Adipose tissue (tissue), 3 donors: ENCODE measurements around the gene MYL2. TPM values are rescaled to one million over a fixed set of nuclear protein-coding genes. Genes with fewer than 3 reads are reported as not detected.

ENCODE experiments used
- H3K27ac ChIP-seq: one replicate; pipeline ENCODE4 v1.5.1; 2013; ENCODE audit warnings: low read depth, low read length
- WGBS, 3 donors: extraction: QIAGEN DNeasy Blood & Tissue Kit; methylation state at CpG; one replicate each; pipeline ENCODE4 v1.1.7; 2013; 5-methylcytosine and 5-hydroxymethylcytosine counted together
- polyA plus RNA-seq, 3 donors: library from polyadenylated mRNA; stranded (reverse); fragments of 200-250 nt; gene quantifications; one replicate each; pipeline ENCODE4 v1.2.3, GENCODE V29; 2013
- donor health status: healthy with polysubstance abuse.
- donor health status: Bipolar disorder and iron deficiency.
- donor health status: healthy.

MYL2 gene
- polyA plus RNA-seq, 3 donors, result 1.5 to 20.0 (median 10.7) TPM

DNA sequence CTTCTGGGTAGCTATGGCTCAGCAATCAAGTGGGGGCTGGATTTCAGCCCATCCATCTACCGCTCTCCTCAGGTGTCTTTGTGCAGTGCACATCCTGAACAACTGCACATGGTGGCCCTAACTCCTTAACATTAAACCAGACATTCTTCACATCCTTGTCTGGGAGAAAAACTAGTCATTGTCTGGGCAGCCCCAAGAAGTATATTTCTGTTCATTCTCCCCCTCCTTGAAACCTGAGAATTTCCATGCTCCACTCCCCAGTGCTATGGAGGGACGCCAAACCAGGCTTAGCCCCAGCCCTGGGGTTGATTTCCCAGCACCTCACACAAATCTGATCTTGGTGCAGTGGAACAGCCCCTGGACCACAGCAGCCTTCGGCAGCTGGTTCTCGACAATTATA, 13.4 kb downstream of the MYL2 start:
- H3K27ac ChIP-seq, result no peak overlapping the region
- WGBS, 3 donors, result 73 to 85% (median 76%) methylated on average over 4 of the region's 4 CpGs

DNA sequence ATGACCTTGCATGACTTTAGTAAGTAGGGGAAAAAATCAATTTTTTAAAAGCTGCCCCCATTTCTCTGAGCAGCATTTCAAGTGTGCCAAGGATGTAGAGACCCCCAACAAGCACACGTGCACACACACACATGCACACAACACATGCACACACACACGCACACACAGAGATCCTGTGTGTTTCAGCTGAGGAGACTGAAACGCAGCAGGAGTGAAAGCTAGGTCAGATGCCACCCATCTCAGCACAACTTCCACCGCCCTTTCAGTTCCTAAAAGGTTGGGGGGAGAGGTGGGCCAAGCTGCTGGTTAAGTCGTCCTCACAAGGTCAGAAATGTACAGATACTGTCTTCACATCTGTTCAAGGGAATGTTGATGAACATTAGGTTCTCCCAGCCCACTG, 13.9 kb downstream of the MYL2 start:
- no peak overlapping the region for H3K27ac ChIP-seq
- 60 to 73% (median 71%) methylated on average over 5 of the region's 5 CpGs for WGBS, 3 donors

- WGBS, 3 donors, result 16 to 39% (median 29%) methylated on average over 3 of the region's 3 CpGs
- H3K27ac ChIP-seq, result no peak overlapping the region
These were observed 14.3 kb downstream of the MYL2 start for GRCh38 chr12:110906083-110906482.

GRCh38 chr12:110903511-110903910, 16.9 kb downstream of the MYL2 start:
- 91 to 94% (median 93%) methylated on average over 4 of the region's 4 CpGs for WGBS, 3 donors
- H3K27ac ChIP-seq, result no peak overlapping the region

- no peak overlapping the region for H3K27ac ChIP-seq
- 69 to 90% (median 79%) methylated on average over 4 of the region's 4 CpGs for WGBS, 3 donors
These were observed 19.0 kb downstream of the MYL2 start for GRCh38 chr12:110901401-110901800.

DNA sequence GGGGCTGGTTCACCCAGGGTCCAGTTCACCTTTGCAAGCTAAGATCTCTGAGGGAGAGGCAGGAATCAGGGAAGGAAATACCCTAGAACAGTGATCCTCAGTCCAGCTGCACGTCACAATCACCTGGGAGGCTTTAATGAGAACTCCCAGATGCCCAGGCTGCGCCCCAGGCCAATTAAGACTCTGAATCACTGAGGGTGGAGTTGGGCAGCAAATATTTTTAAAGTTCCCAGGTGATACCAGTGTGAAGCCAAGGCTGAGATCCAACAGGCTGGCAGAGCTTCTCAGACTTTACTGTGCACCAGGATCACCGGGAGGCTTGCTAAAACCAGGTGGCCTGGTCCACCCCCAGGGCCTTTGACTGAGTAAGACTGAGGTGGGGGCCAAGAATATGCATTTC, 23.8 kb downstream of the MYL2 start:
- H3K27ac ChIP-seq, result no peak overlapping the region
- 61 to 75% (median 69%) methylated on average over 3 of the region's 3 CpGs for WGBS, 3 donors

- WGBS, 3 donors, result 83 to 89% (median 85%) methylated on average over 3 of the region's 3 CpGs
- H3K27ac ChIP-seq, result no peak overlapping the region
These were observed 26.4 kb downstream of the MYL2 start for GRCh38 chr12:110893956-110894355.

DNA sequence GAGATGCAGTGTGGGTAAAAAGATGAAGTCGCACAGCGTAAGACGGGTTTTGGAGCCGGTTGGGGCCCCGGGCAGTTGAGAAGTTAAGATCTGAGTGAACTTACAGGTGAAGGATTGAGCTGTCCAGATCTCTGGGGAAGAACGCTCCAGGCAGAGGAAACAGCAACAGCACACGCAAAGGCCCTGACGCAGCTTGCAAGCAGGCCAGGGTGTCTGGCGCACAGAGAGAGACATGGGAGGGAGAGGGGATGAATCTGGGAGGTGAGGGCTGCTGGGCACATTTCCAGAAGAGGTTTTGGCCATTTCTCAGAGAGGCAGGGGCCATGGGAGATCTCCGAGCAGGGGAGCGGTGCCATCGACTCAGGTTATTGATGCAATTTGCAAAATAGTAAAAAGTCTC, 31.0 kb downstream of the MYL2 start:
- no peak overlapping the region for H3K27ac ChIP-seq
- 75 to 85% (median 83%) methylated on average over 12 of the region's 12 CpGs for WGBS, 3 donors

DNA sequence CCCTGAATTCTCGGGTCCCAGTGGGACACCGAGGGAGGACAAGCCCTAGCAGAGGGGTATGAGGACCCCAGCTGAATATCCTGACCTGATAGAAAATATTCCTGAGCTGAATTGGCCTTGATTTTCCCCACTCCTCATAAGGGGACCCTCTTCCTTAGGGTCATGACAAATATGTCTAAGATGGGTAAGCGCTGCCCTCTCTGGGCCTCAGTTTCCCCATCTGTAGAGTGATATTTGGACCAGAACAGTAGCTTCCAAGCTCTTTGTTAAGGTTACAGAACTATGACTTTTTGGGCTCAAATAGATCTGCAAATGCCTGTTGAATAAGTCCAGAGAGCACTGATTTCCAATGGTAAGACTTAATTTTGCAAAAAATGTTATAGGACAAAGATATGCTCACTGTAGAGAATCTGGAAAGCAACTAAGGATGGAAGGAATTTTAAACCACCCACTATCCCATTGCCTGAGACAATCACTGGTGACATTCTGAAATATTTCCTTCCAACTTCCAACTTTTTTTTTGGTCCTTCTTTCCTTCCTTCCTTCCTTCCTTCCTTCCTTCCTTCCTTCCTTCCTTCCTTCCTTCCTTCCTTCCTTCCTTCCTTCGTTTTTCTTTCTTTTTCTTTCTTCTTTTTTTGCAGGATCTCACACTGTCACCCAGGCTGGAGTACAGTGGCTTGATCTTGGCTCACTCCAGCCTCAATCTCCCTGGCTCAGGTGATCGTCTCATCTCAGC, 32.0 kb downstream of the MYL2 start:
- WGBS, 3 donors, result 31 to 35% (median 35%) methylated on average over 5 of the region's 5 CpGs
- H3K27ac ChIP-seq, result no peak overlapping the region

- WGBS, 3 donors, result 70 to 73% (median 71%) methylated on average over 6 of the region's 6 CpGs
These were observed 35.1 kb downstream of the MYL2 start for GRCh38 chr12:110885152-110885840.

DNA sequence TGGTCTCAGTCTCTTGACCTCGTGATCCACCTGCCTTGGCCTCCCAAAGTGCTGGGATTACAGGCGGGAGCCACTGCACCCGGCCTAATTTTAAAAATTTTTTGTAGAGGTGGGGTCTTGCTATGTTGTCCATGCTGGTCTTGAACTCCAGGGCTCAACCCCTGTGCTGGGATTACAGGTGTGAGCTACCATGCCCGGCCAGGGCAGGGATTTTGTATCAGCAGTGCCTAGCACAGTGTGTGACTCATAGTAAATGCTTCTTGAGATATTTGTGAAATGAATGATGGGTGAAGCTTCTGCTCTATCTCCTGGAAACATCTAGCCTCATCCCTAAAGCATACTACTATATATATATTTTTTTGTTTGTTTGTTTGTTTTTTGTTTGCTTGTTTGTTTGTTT, 37.1 kb downstream of the MYL2 start:
- H3K27ac ChIP-seq, result no peak overlapping the region
- WGBS, 3 donors, result 85 to 90% (median 90%) methylated on average over 4 of the region's 4 CpGs

More at GRCh38 chr12:110885152-110885840, 35.1 kb downstream of the MYL2 start:
- H3K27ac ChIP-seq, result no peak overlapping the region

DNA sequence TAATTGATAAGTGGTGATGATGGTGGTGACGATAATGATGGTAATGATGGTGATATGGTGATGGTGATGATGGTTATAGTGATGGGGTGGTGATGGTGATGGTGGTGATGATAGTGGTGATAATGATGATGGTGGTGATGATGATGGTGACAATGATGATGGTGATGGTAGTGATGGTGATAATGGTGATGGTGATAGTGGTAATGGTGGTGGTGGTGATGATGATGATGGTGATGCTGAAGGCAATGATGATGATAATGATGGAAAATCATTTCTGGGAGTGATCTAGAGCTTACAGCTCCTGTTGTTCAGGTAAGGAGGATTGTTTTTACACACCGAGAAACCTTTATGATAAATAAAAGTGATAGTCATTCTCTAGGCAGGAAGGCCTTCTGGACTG, 39.7 kb downstream of the MYL2 start:
- no peak overlapping the region for H3K27ac ChIP-seq
- 87 to 89% (median 89%) methylated on average over 2 of the region's 2 CpGs for WGBS, 3 donors

GRCh38 chr12:110874781-110875180, 45.6 kb downstream of the MYL2 start:
- H3K27ac ChIP-seq, result no peak overlapping the region

DNA sequence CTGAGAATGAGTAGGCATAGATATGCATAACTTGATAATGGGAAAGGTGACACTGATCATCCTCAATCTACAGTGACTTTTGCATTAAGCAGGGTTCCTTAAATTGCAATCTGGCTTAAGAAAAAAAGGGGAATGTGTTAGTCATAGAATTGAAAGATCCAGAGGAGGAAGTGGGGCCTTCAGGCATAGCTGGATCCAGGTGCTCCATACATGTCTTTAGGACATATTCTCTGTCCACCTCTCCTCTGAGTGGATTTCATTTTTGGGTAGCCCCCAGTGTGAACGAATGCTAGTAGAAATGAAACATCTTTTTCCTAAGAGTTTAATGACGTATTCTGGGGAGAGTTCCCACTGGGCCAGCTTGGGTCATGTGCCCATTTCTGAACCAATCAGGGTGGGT, 46.0 kb downstream of the MYL2 start:
- no peak overlapping the region for H3K27ac ChIP-seq
- WGBS, 3 donors, result 63 to 90% (median 88%) methylated on average over 2 of the region's 2 CpGs

DNA sequence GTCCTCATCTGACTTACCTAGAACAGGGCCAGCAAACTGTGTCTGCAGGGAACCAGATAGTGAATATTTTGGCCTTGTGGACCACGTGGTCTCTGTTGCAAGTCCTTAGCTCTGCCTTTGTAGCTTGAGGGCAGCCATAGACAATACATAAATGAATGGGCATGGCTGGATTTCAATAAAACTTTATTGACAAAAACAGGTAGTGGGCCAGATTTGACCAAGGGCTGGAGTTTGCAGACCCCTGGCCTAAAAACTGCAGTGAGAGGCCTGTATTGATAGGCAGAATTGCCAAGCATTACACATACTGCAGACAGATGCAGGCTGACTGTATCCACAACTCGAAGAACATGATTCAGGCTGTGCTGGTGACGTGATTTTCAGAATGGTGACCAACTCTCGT, 48.3 kb downstream of the MYL2 start:
- 63 to 76% (median 69%) methylated on average over 4 of the region's 4 CpGs for WGBS, 3 donors
- H3K27ac ChIP-seq, result no peak overlapping the region

DNA sequence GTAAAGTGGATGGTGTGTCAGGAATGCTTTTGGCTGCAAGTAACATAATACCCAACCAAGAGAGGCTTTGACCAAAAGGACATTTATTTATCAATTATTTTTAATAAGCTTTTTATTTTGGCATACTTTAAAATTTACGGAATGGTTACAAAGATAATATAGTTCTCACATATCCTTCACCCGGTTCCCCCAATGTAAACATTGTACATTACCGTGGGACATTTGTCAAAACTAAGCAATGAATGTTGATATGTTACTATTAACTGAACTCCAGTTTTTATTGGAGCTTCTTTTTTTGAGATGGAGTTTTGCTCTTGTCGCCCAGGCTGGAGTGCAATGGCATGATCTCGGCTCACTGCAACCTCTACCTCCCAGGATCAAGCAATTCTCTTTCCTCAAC, 50.6 kb downstream of the MYL2 start:
- 85 to 93% (median 89%) methylated on average over 5 of the region's 5 CpGs for WGBS, 3 donors
- no peak overlapping the region for H3K27ac ChIP-seq

- WGBS, 3 donors, result 47 to 65% (median 47%) methylated on average over 3 of the region's 3 CpGs
- H3K27ac ChIP-seq, result no peak overlapping the region
These were observed 51.4 kb downstream of the MYL2 start for GRCh38 chr12:110869026-110869425.

- WGBS, 3 donors, result 77 to 81% (median 81%) methylated on average over 6 of the region's 6 CpGs
- H3K27ac ChIP-seq, result no peak overlapping the region
These were observed 54.9 kb downstream of the MYL2 start for GRCh38 chr12:110865521-110865920.

- 75 to 94% (median 81%) methylated on average over 7 of the region's 7 CpGs for WGBS, 3 donors
- no peak overlapping the region for H3K27ac ChIP-seq
These were observed 57.2 kb downstream of the MYL2 start for GRCh38 chr12:110863161-110863560.

- 76 to 83% (median 80%) methylated on average over 9 of the region's 9 CpGs for WGBS, 3 donors
- no peak overlapping the region for H3K27ac ChIP-seq
These were observed 58.0 kb downstream of the MYL2 start for GRCh38 chr12:110862329-110862728.
